GM21737 (cell line): ENCODE measurements around the gene UNC93B1.
A peak's percentile ranks its signal among the peaks of the same experiment; 100 is the strongest.

ENCODE experiments used
- ATAC-seq: cut with Tn5 transposase; IDR thresholded peaks from one replicate; pipeline ENCODE4 v1.9.1; 2021; ENCODE audit warnings: mild to moderate bottlenecking, moderate library complexity; ENCODE audit not compliant: unreplicated experiment

Gene UNC93B1

GRCh38 chr11:68040101-68040956 lies 36.4 kb upstream of the UNC93B1 start:
- peak; percentile 50 for ATAC-seq

DNA sequence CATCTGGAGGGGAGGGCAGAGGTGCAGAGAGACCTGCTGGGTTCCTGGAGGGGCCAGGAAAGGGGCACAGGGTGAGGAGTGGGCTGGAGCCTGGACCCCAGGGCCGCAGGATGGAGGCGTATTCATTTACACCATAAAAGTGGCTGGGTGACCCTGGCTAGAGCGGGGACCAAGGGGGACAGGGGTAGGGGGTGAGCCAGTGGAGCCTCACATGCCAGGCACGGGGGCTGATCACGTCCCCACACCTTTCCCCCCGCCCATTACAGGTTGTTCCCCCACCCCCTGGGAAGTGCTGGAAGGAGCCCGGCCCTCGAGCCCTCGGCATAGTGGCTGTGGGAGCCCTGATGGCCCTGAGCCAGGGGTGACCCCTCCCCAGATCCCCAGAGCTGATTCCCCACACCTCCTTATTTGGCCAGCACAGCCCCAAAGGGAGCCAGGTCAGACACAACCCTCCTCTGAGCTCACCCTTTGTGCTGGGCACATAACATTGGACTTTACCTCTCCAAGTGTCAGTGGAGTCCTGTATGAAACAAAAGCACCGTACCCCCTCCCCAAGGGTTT lies 35.7 kb upstream of the UNC93B1 start:
- ATAC-seq = no peak

GRCh38 chr11:68038718-68039525 lies 35.0 kb upstream of the UNC93B1 start, which contains the start of gene TCIRG1:
Gene TCIRG1 (plus strand): TSS chr11:68039025. CDS start chr11:68041272, 2,247 bp downstream.
- peak; percentile 41 for ATAC-seq

DNA sequence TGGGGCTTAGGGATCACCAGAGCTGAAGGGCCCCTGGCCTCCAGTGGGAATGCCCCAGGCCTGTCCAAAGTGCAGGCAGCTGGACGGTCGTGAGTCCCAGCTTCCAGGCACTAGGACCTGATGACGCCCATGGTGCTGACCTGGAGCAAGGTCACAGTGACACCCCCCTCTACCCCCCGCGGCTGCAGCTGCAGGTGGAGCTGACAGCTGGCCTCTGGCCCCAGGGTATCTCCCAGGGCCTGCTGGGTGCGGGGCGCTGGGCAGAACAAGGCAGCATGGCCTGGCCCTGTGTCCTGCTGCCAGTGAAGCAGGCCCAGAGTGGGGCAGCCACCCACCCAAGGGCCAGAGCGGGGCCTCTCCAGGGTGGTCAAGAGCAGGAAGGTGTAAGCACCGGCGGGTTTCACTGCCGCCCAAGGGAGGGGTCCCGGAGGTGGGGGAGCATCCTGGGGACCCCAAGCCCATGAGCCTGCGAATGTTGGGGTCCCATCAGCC lies 34.4 kb upstream of the UNC93B1 start:
- ATAC-seq = no peak

GRCh38 chr11:68037411-68038225 lies 33.7 kb upstream of the UNC93B1 start:
- no peak for ATAC-seq

- no peak for ATAC-seq
Measured at GRCh38 chr11:68036717-68037239, 32.9 kb upstream of the UNC93B1 start.

- ATAC-seq = no peak
Measured at GRCh38 chr11:68036141-68036716, 32.3 kb upstream of the UNC93B1 start.

- no peak for ATAC-seq
Measured at GRCh38 chr11:68035266-68035876, 31.5 kb upstream of the UNC93B1 start.

- no peak for ATAC-seq
Measured at GRCh38 chr11:68033708-68034045, 29.8 kb upstream of the UNC93B1 start.

- no peak for ATAC-seq
Measured at GRCh38 chr11:68032997-68033707, 29.3 kb upstream of the UNC93B1 start.

DNA sequence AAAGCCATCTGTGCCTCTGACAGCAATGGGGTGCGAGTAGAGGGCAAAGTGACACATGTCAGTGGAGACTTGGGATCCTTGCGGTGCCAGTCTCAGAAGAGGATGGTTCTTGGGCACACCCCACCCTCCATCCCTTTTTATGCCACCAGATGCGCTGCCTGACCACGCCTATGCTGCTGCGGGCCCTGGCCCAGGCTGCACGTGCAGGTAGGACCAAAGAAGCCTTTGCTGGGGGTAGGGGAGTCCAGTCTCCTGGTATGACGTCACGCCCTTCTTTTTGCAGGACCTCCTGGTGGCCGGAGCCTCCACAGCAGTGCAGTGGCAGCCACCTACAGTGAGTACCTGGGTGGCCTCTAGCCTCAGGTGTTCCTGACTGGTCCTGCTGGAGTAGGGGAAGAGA lies 28.1 kb upstream of the UNC93B1 start:
- ATAC-seq = no peak

GRCh38 chr11:68031144-68031464 lies 27.2 kb upstream of the UNC93B1 start:
- no peak for ATAC-seq

- ATAC-seq = peak; percentile 85
Measured at GRCh38 chr11:68030318-68031143, 26.6 kb upstream of the UNC93B1 start, which contains the start of gene NDUFS8. Gene NDUFS8 (plus strand): TSS chr11:68030681. CDS start chr11:68032152, 1,471 bp downstream.

- ATAC-seq = no peak
Measured at GRCh38 chr11:68028802-68029545, 25.1 kb upstream of the UNC93B1 start.

GRCh38 chr11:68027667-68028066 lies 23.8 kb upstream of the UNC93B1 start:
- ATAC-seq = no peak

- no peak for ATAC-seq
Measured at GRCh38 chr11:68026391-68027105, 22.7 kb upstream of the UNC93B1 start.

DNA sequence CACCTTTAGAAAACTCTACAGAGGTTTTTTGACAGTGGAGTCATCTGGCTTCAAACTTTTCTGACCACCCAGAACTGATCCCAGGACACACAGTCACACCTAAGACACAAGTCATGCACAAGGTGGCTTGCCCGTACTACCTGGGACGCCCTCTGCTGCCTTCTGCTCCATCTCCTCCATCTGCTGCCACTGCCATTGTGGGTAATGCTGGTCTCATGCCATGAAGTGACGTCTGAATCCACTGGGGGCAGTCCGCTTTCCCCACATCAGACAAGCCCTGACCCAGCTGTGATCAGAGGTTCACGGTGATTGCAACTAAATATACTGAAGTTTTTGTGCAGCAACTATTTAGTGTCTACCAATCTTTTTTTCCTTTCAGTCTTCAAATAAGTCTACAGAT lies 21.1 kb upstream of the UNC93B1 start:
- no peak for ATAC-seq
